Stimulated activated CD4-positive, alpha-beta T cell treated with anti-CD3 and anti-CD28 coated beads, Interleukin-12 subunit alpha, Interleukin-12 subunit beta, amount 100 ng/mL, for 24 hours (primary cell): Measurements from ENCODE around the gene TMEM198.

Source experiments
- DNase-seq, 2 experiments: peaks; one replicate each; pipeline ENCODE4 v3.0.0-alpha.2; 2020; ENCODE audit warnings: low read depth in 2 of 2

Gene TMEM198

GRCh38 chr2:219578811-219579613 lies 35.2 kb downstream of the TMEM198 start:
- no peak for DNase-seq

- no peak for DNase-seq
These were observed 37.5 kb downstream of the TMEM198 start for GRCh38 chr2:219581346-219581745.

- DNase-seq: no peak
These were observed 47.3 kb downstream of the TMEM198 start for GRCh38 chr2:219591091-219591490.

GRCh38 chr2:219592736-219593135 lies 48.9 kb downstream of the TMEM198 start:
- DNase-seq: no peak

- no peak for DNase-seq
These were observed 49.3 kb downstream of the TMEM198 start for GRCh38 chr2:219593154-219593553.

GRCh38 chr2:219595256-219595655 lies 51.4 kb downstream of the TMEM198 start:
- no peak for DNase-seq

- DNase-seq: no peak
These were observed 53.2 kb downstream of the TMEM198 start for GRCh38 chr2:219596954-219597551.

- peak; percentile 78 to 90 for DNase-seq
These were observed 53.9 kb downstream of the TMEM198 start, which contains the start of gene STK11IP for GRCh38 chr2:219597552-219598307. Gene STK11IP (plus strand): TSS chr2:219597857. CDS start chr2:219598120, 263 bp downstream.

GRCh38 chr2:219598308-219599078 lies 54.7 kb downstream of the TMEM198 start:
- no peak for DNase-seq
